Skeletal muscle tissue (tissue), 4 donors: ENCODE data around the gene RPS3A. TPM values are rescaled to one million over a fixed set of nuclear protein-coding genes. Genes with fewer than 3 reads are reported as not detected.
"Not testable (repeated sequence)": the region's sequence is repeated elsewhere in the genome, so short reads cannot be mapped to it uniquely, and the experiment has no call there.

Source experiments
- H3K27ac ChIP-seq: one replicate; pipeline ENCODE4 v1.7.0; 2013; ENCODE audit warnings: mild to moderate bottlenecking, low read depth, low read length, inconsistent platforms
- H3K27me3 ChIP-seq, 3 donors: one replicate each; pipeline ENCODE4 v1.7.0; 2013; ENCODE audit warnings: low read length in 3 of 3; ENCODE audit not compliant: control insufficient read depth in 3 of 3, insufficient read depth in 3 of 3
- H3K36me3 ChIP-seq, 3 donors: one replicate each; pipeline ENCODE4 v1.7.0; 2013; ENCODE audit warnings: low read length in 3 of 3; ENCODE audit not compliant: control insufficient read depth in 3 of 3, insufficient read depth in 3 of 3
- H3K4me1 ChIP-seq, 3 donors: one replicate each; pipeline ENCODE4 v1.7.0; 2013; ENCODE audit warnings: low read length in 3 of 3, mild to moderate bottlenecking in 3 of 3; ENCODE audit not compliant: control insufficient read depth in 3 of 3, insufficient read depth in 3 of 3
- H3K4me3 ChIP-seq, 3 donors: one replicate each; pipeline ENCODE4 v1.7.0; 2013; ENCODE audit warnings: low read length in 3 of 3
- H3K9ac ChIP-seq, 3 donors: one replicate each; pipeline ENCODE4 v1.7.0; 2013; ENCODE audit warnings: low read length in 3 of 3, mild to moderate bottlenecking in 3 of 3, moderate library complexity in 2 of 3, low read depth in 1 of 3
- H3K9me3 ChIP-seq, 3 donors: one replicate each; pipeline ENCODE4 v1.7.0; 2013; ENCODE audit warnings: low read length in 3 of 3; ENCODE audit not compliant: control insufficient read depth in 3 of 3
- total RNA-seq: library from RNA; depleted of rRNA; stranded (reverse); fragments of >200 nt; gene quantifications from one replicate; pipeline ENCODE4 v1.2.3, GENCODE V29; 2014
- donor health status: Osteomylitis.

The RPS3A gene
- 5,357 TPM for total RNA-seq

DNA sequence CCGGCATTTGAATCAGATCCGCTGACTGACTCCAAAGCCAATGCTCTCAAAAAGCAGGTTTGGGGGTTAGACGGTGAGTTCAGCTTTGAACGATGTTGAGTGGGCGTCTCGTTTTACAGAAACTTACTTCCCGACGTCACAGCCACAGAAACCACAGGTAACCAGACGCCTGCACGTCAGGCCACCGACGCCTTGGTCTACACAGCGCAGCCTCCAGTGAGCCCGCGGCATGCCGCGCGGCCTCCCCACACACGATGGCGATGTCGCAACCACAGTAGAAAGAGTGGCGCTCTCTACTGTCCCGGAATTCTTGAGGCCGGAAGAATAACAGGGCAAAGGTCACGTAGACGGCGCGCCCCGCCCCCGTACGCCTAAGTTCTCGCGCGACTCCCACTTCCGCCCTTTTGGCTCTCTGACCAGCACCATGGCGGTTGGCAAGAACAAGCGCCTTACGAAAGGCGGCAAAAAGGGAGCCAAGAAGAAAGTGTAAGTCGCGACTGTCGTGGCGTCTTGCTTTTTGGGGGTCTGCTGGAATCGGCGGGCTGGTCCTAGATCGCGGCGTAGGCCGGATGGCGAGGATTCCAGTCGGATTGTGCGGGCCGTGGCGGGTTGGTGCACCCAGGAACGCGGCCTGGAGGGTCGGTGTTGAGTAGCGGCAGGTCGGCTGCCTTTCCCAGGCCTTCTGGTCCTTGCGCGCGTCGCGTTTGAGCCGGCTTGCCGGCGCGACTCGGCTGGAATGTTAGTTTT lies at the start of gene RPS3A:
RPS3A (plus strand) TSS at position 400 of the 747 bp plus-strand sequence; CDS start at position 425, 25 bp downstream.
- peak within 1 kb of the TSS; percentile 86 for H3K27ac ChIP-seq
- peaks cover 10 to 19% (median 18%) of the 10 kb centered on the region in 3 donors for H3K4me1 ChIP-seq
- H3K9me3 ChIP-seq, result no peaks in the 10 kb centered on the region
- H3K36me3 ChIP-seq, result peaks cover 10 to 33% (median 27%) of the 10 kb centered on the region in 3 donors
- peak within 1 kb of the TSS; percentile 89 to 99 (median 98) for H3K9ac ChIP-seq
- no peaks in the 10 kb centered on the region for H3K27me3 ChIP-seq
- H3K4me3 ChIP-seq, result peak within 1 kb of the TSS; percentile 83 to 90 (median 90)

DNA sequence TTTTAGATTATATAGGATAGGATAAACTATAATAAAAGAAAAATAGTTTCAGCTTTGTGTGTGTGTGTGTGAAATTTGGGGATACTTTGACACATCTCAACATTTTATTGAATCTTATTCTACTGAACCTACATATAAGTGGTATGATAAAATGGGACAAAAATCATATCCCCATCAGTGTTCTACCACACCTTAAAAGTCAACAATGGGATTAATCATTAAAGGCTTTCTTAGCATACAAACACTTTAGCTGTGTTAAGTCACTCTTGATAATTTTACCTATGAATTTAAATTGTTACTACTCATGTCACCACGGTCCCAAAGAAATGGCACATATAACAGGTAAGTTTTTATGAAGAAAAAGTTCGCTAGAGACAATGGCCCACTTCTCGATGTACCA lies 46.6 kb upstream of the RPS3A start:
- H3K36me3 ChIP-seq, result no peaks in the 10 kb centered on the region
- H3K4me3 ChIP-seq, result no peak overlapping the region
- H3K4me1 ChIP-seq, result no peaks in the 10 kb centered on the region
- H3K27me3 ChIP-seq, result no peaks in the 10 kb centered on the region
- no peak overlapping the region for H3K9ac ChIP-seq
- no peak overlapping the region for H3K27ac ChIP-seq
- no peaks in the 10 kb centered on the region for H3K9me3 ChIP-seq

DNA sequence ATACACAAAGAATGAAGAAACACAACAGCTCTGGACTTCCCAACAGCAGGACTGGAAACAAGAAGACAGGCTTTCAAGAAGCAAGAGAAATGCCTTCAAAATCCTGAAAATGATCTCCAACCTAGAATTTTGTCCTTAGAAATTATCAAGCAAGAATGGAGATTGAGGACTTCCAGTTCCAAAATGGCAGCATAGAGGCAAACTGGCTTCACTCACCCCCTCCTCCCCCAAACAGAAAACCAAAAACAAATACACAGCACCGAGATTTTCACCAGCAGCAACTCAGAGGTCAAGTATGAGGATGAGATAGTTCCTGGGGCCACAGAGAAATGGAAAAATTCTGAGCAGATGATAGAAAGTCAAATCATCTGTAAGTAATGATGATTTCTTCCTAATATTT lies 43.9 kb upstream of the RPS3A start:
- no peak overlapping the region for H3K9ac ChIP-seq
- no peaks in the 10 kb centered on the region for H3K36me3 ChIP-seq
- no peaks in the 10 kb centered on the region for H3K27me3 ChIP-seq
- H3K27ac ChIP-seq, result no peak overlapping the region
- no peak overlapping the region for H3K4me3 ChIP-seq
- no peaks in the 10 kb centered on the region for H3K4me1 ChIP-seq
- H3K9me3 ChIP-seq, result no peaks in the 10 kb centered on the region

DNA sequence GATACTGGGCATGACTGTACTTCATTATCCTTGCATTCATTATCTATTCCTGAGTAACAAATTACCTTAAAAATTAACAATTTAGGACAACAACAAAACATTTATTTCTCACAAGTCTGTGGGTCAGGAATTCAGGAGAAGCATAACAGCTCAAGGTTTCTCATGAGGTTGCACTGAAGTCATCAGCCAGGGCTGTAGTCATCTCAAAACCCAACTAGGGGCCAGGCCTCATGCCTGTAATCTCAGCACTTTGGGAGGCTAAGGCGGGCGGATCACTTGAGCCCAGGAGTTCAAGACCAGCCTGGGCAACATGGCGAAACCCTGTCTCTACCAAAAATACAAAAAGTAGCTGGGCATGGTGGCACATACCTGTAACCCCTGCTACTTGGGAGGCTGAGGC lies 36.3 kb upstream of the RPS3A start:
- H3K9ac ChIP-seq, H3K27ac ChIP-seq, H3K4me1 ChIP-seq, H3K4me3 ChIP-seq, H3K9me3 ChIP-seq, H3K36me3 ChIP-seq, H3K27me3 ChIP-seq: not testable (repeated sequence)

DNA sequence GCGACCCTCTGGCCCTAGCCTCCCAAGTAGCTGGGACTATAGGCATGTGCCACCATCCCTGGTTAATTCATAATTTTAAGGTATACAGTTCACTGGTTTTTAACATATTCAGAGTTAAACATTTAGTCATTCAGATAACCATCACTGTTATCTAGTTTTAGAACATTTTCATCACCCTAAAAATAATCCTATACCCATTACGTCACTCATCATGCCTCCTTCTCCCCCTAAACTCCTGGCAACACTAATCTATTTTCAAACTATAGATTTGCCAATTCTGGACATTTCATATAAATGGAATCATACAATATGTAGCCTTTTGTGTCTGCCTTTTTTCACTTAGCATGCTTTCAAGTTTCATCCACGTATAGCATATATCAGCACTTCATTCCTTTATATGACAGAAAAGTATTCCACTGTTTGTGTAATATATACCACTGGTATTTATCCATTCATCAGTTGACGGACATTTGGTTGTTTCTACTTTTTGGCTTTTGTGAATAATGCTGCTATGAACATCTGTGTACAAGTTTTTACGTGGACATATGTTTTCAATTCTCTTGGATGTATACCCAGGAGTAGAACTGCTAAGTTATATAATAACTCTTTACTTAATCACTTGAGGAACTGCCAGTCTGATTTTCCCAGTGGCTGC lies 32.0 kb upstream of the RPS3A start:
- Histone ChIP-seq H3K27me3 (no peaks in the 10 kb centered on the region), H3K4me3 (no peak overlapping the region), H3K4me1 (no peaks in the 10 kb centered on the region), H3K9ac (no peak overlapping the region), H3K9me3 (no peaks in the 10 kb centered on the region), H3K27ac (no peak overlapping the region), H3K36me3 (no peaks in the 10 kb centered on the region)

DNA sequence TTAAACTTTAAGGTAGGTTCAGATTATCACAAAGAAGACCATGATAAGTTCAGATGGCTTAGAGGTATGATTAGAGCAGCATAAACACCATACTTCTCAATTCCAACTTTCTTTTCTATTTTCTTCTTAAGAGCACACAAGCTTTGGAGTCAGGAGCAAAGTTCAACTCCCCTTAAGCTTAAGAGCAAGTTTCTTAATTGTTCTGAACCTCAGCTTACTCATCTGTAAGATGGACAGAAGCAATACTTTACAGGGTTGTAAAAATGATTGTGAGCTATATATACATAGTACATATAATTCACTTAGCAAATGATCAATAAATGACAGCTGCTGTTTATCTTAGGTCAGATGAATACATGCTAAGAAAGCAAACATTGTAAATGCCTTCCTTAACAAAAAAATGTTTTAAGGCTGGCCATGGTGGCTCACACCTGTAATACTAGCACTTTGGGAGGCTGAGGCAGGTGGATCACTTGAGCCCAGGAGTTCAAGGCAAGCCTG lies 25.0 kb upstream of the RPS3A start:
- H3K27me3 ChIP-seq, result no peaks in the 10 kb centered on the region
- no peaks in the 10 kb centered on the region for H3K9me3 ChIP-seq
- H3K27ac ChIP-seq, result no peak overlapping the region
- no peaks in the 10 kb centered on the region for H3K4me1 ChIP-seq
- H3K9ac ChIP-seq, result no peak overlapping the region
- no peaks in the 10 kb centered on the region for H3K36me3 ChIP-seq
- no peak overlapping the region for H3K4me3 ChIP-seq

DNA sequence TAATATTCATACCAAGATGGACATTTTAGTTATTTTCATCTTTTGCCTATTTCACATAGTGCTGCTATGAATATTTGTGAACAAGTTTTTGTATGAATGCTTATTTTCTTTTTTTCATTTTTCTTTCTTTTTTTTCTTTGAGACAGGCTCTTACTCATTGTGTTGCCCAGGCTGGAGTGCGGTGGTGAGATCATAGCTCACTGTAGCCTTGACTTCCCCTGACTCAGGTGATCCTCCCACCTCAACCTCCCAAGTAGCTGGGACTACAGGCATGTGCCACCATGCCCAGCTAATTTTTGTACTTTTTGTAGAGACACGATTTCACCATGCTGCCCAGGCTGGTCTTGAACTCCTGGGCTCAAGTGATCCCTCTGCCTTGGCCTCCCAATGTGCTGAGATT lies 21.4 kb upstream of the RPS3A start:
- H3K4me1 ChIP-seq, H3K9ac ChIP-seq, H3K27ac ChIP-seq, H3K27me3 ChIP-seq, H3K4me3 ChIP-seq, H3K9me3 ChIP-seq, H3K36me3 ChIP-seq: not testable (repeated sequence)

DNA sequence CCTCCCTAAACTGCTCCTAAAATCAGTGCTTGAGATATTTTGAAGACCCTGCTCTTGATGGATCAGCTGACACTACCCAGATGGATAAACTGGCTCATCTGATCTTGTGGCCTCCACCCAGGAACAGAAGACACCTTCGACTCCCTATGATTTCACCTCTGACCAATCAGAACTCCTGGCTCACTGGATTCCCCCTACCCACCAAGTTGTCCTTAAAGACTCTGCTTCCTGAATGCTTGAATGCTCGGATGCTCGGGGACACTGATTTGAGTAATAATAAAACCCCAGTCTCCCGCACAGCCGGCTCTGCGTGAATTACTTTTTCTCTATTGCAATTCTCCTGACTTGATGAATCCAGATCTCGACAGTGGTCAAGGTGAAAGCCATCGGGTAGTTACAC lies 12.0 kb upstream of the RPS3A start:
- Histone ChIP-seq H3K4me3 (no peak overlapping the region), H3K9me3 (no peaks in the 10 kb centered on the region), H3K36me3 (no peaks in the 10 kb centered on the region), H3K9ac (no peak overlapping the region), H3K27ac (no peak overlapping the region), H3K4me1 (no peaks in the 10 kb centered on the region), H3K27me3 (no peaks in the 10 kb centered on the region)

DNA sequence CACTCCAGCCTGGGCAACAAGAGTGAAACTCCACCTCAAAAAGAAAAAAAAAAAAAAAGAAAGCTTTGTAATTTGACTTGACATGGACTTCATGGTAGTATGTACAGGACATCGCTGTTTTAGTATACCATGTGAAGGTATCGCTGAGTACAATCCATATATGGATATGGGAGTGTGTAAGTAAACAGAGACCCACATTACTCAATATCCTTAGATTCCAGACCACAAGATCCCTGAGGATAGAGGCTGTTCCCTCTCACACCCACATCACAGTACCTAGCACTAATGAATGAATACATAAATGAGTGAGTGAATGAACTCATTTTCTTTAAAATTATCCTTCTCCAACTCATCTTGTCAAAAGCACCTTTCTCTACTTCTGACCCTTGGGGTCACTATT lies 8.4 kb upstream of the RPS3A start:
- Histone ChIP-seq H3K9ac (no peak overlapping the region), H3K9me3 (no peaks in the 10 kb centered on the region), H3K4me1 (no peaks in the 10 kb centered on the region), H3K27me3 (no peaks in the 10 kb centered on the region), H3K27ac (no peak overlapping the region), H3K36me3 (no peaks in the 10 kb centered on the region), H3K4me3 (no peak overlapping the region)

DNA sequence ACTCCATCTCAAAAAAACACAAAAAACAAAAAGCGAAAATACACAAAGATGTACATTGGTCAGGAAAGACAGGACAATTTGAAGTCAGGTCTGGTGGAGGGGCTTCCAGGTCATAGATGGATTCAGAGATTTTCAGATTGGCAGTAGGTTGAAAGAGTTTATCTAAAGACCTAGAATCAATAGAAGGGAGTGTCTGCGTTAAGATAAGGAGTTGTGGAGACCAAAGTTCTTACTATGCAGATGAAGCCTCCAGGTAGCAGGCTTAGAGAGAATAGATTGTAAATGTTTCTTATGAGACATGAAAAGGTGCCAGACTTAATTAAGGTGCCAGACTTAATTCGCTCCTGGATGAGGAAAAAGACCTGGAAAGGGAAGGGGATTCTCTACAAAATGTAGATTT lies 6.9 kb upstream of the RPS3A start:
- no peaks in the 10 kb centered on the region for H3K36me3 ChIP-seq
- H3K9ac ChIP-seq, result no peak overlapping the region
- H3K27me3 ChIP-seq, result no peaks in the 10 kb centered on the region
- H3K27ac ChIP-seq, result no peak overlapping the region
- no peaks in the 10 kb centered on the region for H3K9me3 ChIP-seq
- H3K4me1 ChIP-seq, result no peaks in the 10 kb centered on the region
- H3K4me3 ChIP-seq, result no peak overlapping the region
